Adrenal gland (tissue), 5 donors: ENCODE data around the gene VAPA.
A peak's percentile ranks its signal among the peaks of the same experiment; 100 is the strongest.

Experiments
- POLR2A ChIP-seq, 2 donors: fragments of 450-650 bp; IDR thresholded peaks; one replicate each; pipeline ENCODE4 v1.6.1; 2017; ENCODE audit warnings: antibody characterized with exemption in 2 of 2, mild to moderate bottlenecking in 2 of 2, moderate library complexity in 1 of 2
- TF ChIP-seq, protein P1 (sequence below), 6 experiments: fragments of 450-650 bp in 4 of 6; fragments of 200-600 bp in 2 of 6; sonication (generic) in 1 of 6; IDR thresholded peaks; 1 replicate in 5 of 6; 2 replicates in 1 of 6; pipeline versions ENCODE4 v1.5.1 to v1.8.0; 2016 to 2021; ENCODE audit warnings: antibody characterized with exemption in 6 of 6, mild to moderate bottlenecking in 2 of 6, moderate library complexity in 1 of 6
- donor health status: DM: no; HTN: no; CAD: no.

DNA sequence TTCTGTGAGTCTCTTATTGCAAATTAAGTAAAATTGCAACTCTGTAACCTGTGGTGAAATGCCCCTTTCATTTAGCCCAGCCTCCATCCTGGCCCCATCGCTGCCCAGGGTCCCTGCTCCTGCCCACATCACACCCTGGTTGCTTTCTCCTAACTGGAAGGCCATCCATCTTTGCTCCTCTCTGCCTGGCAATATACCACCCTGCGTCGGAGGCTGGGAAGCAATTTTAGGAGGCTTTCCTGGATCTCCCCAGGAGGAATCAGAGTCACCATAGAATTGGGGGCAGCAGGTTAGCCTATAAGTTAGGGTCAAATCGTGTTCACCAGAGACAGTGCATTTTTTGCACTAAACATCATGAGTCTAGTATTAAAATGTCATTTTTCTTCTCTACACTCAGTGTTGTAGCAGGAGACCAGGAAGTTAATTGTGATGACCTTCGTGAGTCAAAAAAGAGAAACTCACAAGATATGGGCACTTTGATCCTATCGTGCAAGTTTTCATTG, 42.5 kb upstream of the VAPA start:
- TF ChIP-seq, protein P1, sequence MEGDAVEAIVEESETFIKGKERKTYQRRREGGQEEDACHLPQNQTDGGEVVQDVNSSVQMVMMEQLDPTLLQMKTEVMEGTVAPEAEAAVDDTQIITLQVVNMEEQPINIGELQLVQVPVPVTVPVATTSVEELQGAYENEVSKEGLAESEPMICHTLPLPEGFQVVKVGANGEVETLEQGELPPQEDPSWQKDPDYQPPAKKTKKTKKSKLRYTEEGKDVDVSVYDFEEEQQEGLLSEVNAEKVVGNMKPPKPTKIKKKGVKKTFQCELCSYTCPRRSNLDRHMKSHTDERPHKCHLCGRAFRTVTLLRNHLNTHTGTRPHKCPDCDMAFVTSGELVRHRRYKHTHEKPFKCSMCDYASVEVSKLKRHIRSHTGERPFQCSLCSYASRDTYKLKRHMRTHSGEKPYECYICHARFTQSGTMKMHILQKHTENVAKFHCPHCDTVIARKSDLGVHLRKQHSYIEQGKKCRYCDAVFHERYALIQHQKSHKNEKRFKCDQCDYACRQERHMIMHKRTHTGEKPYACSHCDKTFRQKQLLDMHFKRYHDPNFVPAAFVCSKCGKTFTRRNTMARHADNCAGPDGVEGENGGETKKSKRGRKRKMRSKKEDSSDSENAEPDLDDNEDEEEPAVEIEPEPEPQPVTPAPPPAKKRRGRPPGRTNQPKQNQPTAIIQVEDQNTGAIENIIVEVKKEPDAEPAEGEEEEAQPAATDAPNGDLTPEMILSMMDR (IDR thresholded peaks at IDR 0.05): no peak
- TF ChIP-seq POLR2A (IDR thresholded peaks at IDR 0.05): peak in 1 of 2 donors; percentile 29
